HepG2 (cell line): ENCODE data around the gene MAP3K3. TPM values are rescaled to one million over a fixed set of nuclear protein-coding genes. Genes with fewer than 3 reads are reported as not detected.
A peak's percentile ranks its signal among the peaks of the same experiment; 100 is the strongest.

Experiments used
- ATF6 ChIP-seq: sonication (generic); formaldehyde crosslinking; conservative IDR thresholded peaks from 2 replicates; pipeline ENCODE4 v1.4.0; 2020; ENCODE audit warnings: missing genetic modification reagents
- CC2D1A ChIP-seq: sonication (generic); formaldehyde crosslinking; IDR thresholded peaks from 2 replicates; pipeline ENCODE4 v1.8.1; 2023; ENCODE audit warnings: mild to moderate bottlenecking, missing genetic modification reagents
- CCDC6 ChIP-seq: sonication (generic); formaldehyde crosslinking; IDR thresholded peaks from 2 replicates; pipeline ENCODE4 v1.8.1; 2022; ENCODE audit warnings: mild to moderate bottlenecking, missing genetic modification reagents, moderate library complexity
- CHD2 ChIP-seq: IDR thresholded peaks from 2 replicates; pipeline ENCODE4 v1.6.1; 2011; ENCODE audit warnings: low read depth, low read length, improper control_type of control experiment
- ETV6 ChIP-seq: sonication (generic); formaldehyde crosslinking; conservative IDR thresholded peaks from 2 replicates; pipeline ENCODE4 v1.4.0; 2020; ENCODE audit warnings: missing genetic modification reagents
- FOXK1 ChIP-seq: sonication (generic); formaldehyde crosslinking; IDR thresholded peaks from 2 replicates; pipeline ENCODE4 v1.4.0; 2020; ENCODE audit warnings: low read depth, missing genetic modification reagents, borderline replicate concordance
- GATAD1 ChIP-seq: IDR thresholded peaks from 2 replicates; pipeline ENCODE4 v1.6.1; 2016; ENCODE audit warnings: missing genetic modification reagents, missing compliant biosample characterization
- MAF1 ChIP-seq: sonication (generic); formaldehyde crosslinking; IDR thresholded peaks from 2 replicates; pipeline ENCODE4 v1.5.0; 2020; ENCODE audit warnings: missing genetic modification reagents, borderline replicate concordance
- NFATC3 ChIP-seq: sonication (generic); formaldehyde crosslinking; IDR thresholded peaks from 2 replicates; pipeline ENCODE4 v1.5.1; 2020; ENCODE audit warnings: mild to moderate bottlenecking, missing genetic modification reagents
- NR2F2 ChIP-seq: IDR thresholded peaks from 2 replicates; pipeline ENCODE4 v1.6.1; 2012; ENCODE audit warnings: low read depth, inconsistent platforms, borderline replicate concordance
- ZNF224 ChIP-seq: sonication (generic); formaldehyde crosslinking; IDR thresholded peaks from 2 replicates; pipeline ENCODE4 v1.5.0; 2020; ENCODE audit warnings: mild to moderate bottlenecking, missing genetic modification reagents
- ZNF260 ChIP-seq: sonication (generic); formaldehyde crosslinking; IDR thresholded peaks from 2 replicates; pipeline ENCODE4 v1.4.0; 2020; ENCODE audit warnings: missing genetic modification reagents, low read depth, mild to moderate bottlenecking, borderline replicate concordance
- ZNF326 ChIP-seq: sonication (generic); formaldehyde crosslinking; IDR thresholded peaks from 2 replicates; pipeline ENCODE4 v1.4.0; 2020; ENCODE audit warnings: missing genetic modification reagents, borderline replicate concordance
- ZNF691 ChIP-seq: sonication (generic); formaldehyde crosslinking; IDR thresholded peaks from 2 replicates; pipeline ENCODE4 v1.4.0; 2020; ENCODE audit warnings: missing genetic modification reagents, low read depth, mild to moderate bottlenecking, borderline replicate concordance
- ZNF891 ChIP-seq: sonication (generic); formaldehyde crosslinking; IDR thresholded peaks from 2 replicates; pipeline ENCODE4 v1.5.0; 2020; ENCODE audit warnings: mild to moderate bottlenecking, missing genetic modification reagents
- ZSCAN30 ChIP-seq: sonication (generic); formaldehyde crosslinking; IDR thresholded peaks from 2 replicates; pipeline ENCODE4 v1.5.0; 2020; ENCODE audit warnings: mild to moderate bottlenecking, missing genetic modification reagents
- polyA plus RNA-seq, 8 experiments: library from polyadenylated mRNA; depleted of rRNA in 3 of 8; stranded (reverse) in 7 of 8; unstranded in 1 of 8; fragments of >200 nt; fragmentation: Illumina TruSeq in 4 of 8; extraction: Trizol in 4 of 8; gene quantifications; 2 replicates each; pipeline versions ENCODE4 v1.2.1 to v1.2.3, GENCODE V29; 2011 to 2016; ENCODE audit warnings: low read depth in 4 of 8, missing spikeins in 1 of 8, mixed read lengths in 1 of 8; ENCODE audit not compliant: insufficient read depth in 1 of 8
- total RNA-seq, 5 experiments: library from RNA; depleted of rRNA; stranded (reverse); fragments of >200 nt; fragmentation: Illumina TruSeq; extraction: Trizol; gene quantifications; 2 replicates each; pipeline ENCODE4 v1.2.3, GENCODE V29; 2016; ENCODE audit warnings: low read depth in 1 of 5
- TF ChIP-seq, protein P1 (sequence below): IDR thresholded peaks from 2 replicates; pipeline ENCODE4 v1.6.1; 2018; ENCODE audit warnings: missing genetic modification reagents
- TF ChIP-seq, protein P2 (sequence below), 2 experiments: IDR thresholded peaks; 2 replicates each; pipeline ENCODE4 v1.6.1; 2011 to 2012; ENCODE audit warnings: low read length in 2 of 2, borderline replicate concordance in 1 of 2, low read depth in 1 of 2, mild to moderate bottlenecking in 1 of 2, moderate library complexity in 1 of 2
- TF ChIP-seq, protein P3 (sequence below): sonication (generic); formaldehyde crosslinking; IDR thresholded peaks from 2 replicates; pipeline ENCODE4 v1.8.1; 2023; ENCODE audit warnings: mild to moderate bottlenecking, missing genetic modification reagents, borderline replicate concordance
- TF ChIP-seq, protein P4 (sequence below): sonication (generic); formaldehyde crosslinking; IDR thresholded peaks from 2 replicates; pipeline ENCODE4 v1.4.0; 2020; ENCODE audit warnings: mild to moderate bottlenecking, missing genetic modification reagents

The MAP3K3 gene
- total and polyA plus RNA-seq, 2 of the 13 experiments (the other 11 are each of a cell fraction or from before 2014, with no cell fraction given): 17.7 to 21.8 TPM

GRCh38 chr17:63622574-63623390 is 565 bp downstream of the MAP3K3 start (continued):
- TF ChIP-seq, protein P1, sequence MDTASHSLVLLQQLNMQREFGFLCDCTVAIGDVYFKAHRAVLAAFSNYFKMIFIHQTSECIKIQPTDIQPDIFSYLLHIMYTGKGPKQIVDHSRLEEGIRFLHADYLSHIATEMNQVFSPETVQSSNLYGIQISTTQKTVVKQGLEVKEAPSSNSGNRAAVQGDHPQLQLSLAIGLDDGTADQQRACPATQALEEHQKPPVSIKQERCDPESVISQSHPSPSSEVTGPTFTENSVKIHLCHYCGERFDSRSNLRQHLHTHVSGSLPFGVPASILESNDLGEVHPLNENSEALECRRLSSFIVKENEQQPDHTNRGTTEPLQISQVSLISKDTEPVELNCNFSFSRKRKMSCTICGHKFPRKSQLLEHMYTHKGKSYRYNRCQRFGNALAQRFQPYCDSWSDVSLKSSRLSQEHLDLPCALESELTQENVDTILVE (CRISPR knock-in tag): no peak
- TF ChIP-seq, protein P2, sequence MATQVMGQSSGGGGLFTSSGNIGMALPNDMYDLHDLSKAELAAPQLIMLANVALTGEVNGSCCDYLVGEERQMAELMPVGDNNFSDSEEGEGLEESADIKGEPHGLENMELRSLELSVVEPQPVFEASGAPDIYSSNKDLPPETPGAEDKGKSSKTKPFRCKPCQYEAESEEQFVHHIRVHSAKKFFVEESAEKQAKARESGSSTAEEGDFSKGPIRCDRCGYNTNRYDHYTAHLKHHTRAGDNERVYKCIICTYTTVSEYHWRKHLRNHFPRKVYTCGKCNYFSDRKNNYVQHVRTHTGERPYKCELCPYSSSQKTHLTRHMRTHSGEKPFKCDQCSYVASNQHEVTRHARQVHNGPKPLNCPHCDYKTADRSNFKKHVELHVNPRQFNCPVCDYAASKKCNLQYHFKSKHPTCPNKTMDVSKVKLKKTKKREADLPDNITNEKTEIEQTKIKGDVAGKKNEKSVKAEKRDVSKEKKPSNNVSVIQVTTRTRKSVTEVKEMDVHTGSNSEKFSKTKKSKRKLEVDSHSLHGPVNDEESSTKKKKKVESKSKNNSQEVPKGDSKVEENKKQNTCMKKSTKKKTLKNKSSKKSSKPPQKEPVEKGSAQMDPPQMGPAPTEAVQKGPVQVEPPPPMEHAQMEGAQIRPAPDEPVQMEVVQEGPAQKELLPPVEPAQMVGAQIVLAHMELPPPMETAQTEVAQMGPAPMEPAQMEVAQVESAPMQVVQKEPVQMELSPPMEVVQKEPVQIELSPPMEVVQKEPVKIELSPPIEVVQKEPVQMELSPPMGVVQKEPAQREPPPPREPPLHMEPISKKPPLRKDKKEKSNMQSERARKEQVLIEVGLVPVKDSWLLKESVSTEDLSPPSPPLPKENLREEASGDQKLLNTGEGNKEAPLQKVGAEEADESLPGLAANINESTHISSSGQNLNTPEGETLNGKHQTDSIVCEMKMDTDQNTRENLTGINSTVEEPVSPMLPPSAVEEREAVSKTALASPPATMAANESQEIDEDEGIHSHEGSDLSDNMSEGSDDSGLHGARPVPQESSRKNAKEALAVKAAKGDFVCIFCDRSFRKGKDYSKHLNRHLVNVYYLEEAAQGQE (IDR thresholded peaks at IDR 0.05; ENCODE audit: borderline replicate concordance in 1 of 2, low read depth in 1 of 2, low read length in 2 of 2): no peak
- TF ChIP-seq ZNF891: peak; percentile 80; the same call in 1 of the 2 replicates
- no peak for TF ChIP-seq CHD2
- no peak for TF ChIP-seq ZNF224 (CRISPR knock-in tag)
- no peak for TF ChIP-seq NR2F2
- no peak for TF ChIP-seq CC2D1A (CRISPR knock-in tag)
- TF ChIP-seq NFATC3: no peak
- no peak for TF ChIP-seq MAF1 (CRISPR knock-in tag)
- no peak; the same call in 1 of the 2 replicates for TF ChIP-seq ZNF691 (CRISPR knock-in tag)
- TF ChIP-seq ZNF260 (CRISPR knock-in tag): no peak
- TF ChIP-seq FOXK1 (CRISPR knock-in tag): no peak
- no peak for TF ChIP-seq ZNF326 (CRISPR knock-in tag)
- TF ChIP-seq GATAD1 (CRISPR knock-in tag): 0 out of 2 replicates have a peak, but pooled peaks have one; percentile 30
- no peak; the same call in 1 of the 2 replicates for TF ChIP-seq ETV6
- TF ChIP-seq, protein P3, sequence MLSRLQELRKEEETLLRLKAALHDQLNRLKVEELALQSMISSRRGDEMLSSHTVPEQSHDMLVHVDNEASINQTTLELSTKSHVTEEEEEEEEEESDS (CRISPR knock-in tag): no peak
- TF ChIP-seq CCDC6 (CRISPR knock-in tag): no peak
- TF ChIP-seq ATF6 (CRISPR knock-in tag): no peak
- TF ChIP-seq, protein P4, sequence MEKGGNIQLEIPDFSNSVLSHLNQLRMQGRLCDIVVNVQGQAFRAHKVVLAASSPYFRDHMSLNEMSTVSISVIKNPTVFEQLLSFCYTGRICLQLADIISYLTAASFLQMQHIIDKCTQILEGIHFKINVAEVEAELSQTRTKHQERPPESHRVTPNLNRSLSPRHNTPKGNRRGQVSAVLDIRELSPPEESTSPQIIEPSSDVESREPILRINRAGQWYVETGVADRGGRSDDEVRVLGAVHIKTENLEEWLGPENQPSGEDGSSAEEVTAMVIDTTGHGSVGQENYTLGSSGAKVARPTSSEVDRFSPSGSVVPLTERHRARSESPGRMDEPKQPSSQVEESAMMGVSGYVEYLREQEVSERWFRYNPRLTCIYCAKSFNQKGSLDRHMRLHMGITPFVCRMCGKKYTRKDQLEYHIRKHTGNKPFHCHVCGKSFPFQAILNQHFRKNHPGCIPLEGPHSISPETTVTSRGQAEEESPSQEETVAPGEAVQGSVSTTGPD: no peak
- no peak for TF ChIP-seq ZSCAN30
